Hepatocyte (in vitro differentiated cells): Measurements from ENCODE around the gene DNAI2.

Source experiments
- CTCF ChIP-seq: fragments of 200-600 bp; sonication (generic); IDR thresholded peaks from 2 replicates; pipeline ENCODE4 v1.5.1; 2016; ENCODE audit warnings: antibody characterized with exemption, mild to moderate bottlenecking; ENCODE audit not compliant: poor library complexity
- EZH2 ChIP-seq: fragments of 200-600 bp; sonication (generic); IDR thresholded peaks from 2 replicates; pipeline ENCODE4 v1.6.1; 2016; ENCODE audit warnings: antibody characterized with exemption, mild to moderate bottlenecking, borderline replicate concordance
- EZH2phosphoT487 ChIP-seq: fragments of 200-600 bp; sonication (generic); IDR thresholded peaks from one replicate; pipeline ENCODE4 v1.6.1; 2018; ENCODE audit warnings: antibody characterized with exemption, mild to moderate bottlenecking, low read depth, moderate library complexity; ENCODE audit not compliant: unreplicated experiment, severe bottlenecking

- TF ChIP-seq CTCF = no peak
- TF ChIP-seq EZH2 = no peak
- TF ChIP-seq EZH2phosphoT487 = no peak
These were observed 2.0 kb upstream of the DNAI2 start for GRCh38 chr17:74271901-74272561.
